ENCODE results near the gene ALKBH5.

Gene ALKBH5

GRCh38 chr17:18241229-18241871, 57.7 kb downstream of the ALKBH5 start:
- H3F3A ChIP-seq (ENCODE audit: control insufficient read depth, insufficient read depth) = no peaks in the 10 kb centered on the region
- H3K9me2 ChIP-seq (replicated peaks; ENCODE audit: control insufficient read depth, low read length) = no peaks in the 10 kb centered on the region
- no peaks in the 10 kb centered on the region for H3K79me2 ChIP-seq (ENCODE audit: control insufficient read depth, low read length)
- no peaks in the 10 kb centered on the region for H4K20me1 ChIP-seq (ENCODE audit: control insufficient read depth, insufficient read depth, low read depth, low read length)
- TF ChIP-seq CTCF (IDR thresholded peaks at IDR 0.05; ENCODE audit: low read depth, low read length, poor library complexity, severe bottlenecking) (no peak), EZH2phosphoT487 (IDR thresholded peaks at IDR 0.05; ENCODE audit: borderline replicate concordance, low read length) (no peak)
- H3K27ac ChIP-seq (ENCODE audit: low read depth, low read length) = no peak overlapping the region
- H3K27me3 ChIP-seq (ENCODE audit: control insufficient read depth, low read length) = no peaks in the 10 kb centered on the region
- H3K9me3 ChIP-seq (ENCODE audit: control insufficient read depth, insufficient read depth, low read length) = no peaks in the 10 kb centered on the region
- H3K4me2 ChIP-seq (ENCODE audit: low read length) = no peak overlapping the region
- no peaks in the 10 kb centered on the region for H3K4me1 ChIP-seq (ENCODE audit: control insufficient read depth, low read length)
- H3K36me3 ChIP-seq (ENCODE audit: control insufficient read depth, low read length) = peaks cover 19% of the 10 kb centered on the region
- H3K4me3 ChIP-seq (ENCODE audit: low read length) = no peak overlapping the region

- H3K4me2 ChIP-seq (ENCODE audit: low read length) = no peak overlapping the region
- H3K4me3 ChIP-seq (ENCODE audit: low read length) = no peak overlapping the region
- H3K36me3 ChIP-seq (ENCODE audit: control insufficient read depth, low read length) = peaks cover 43% of the 10 kb centered on the region
- peaks cover 3% of the 10 kb centered on the region; the same call in 1 of the 2 replicates for H3K4me1 ChIP-seq (ENCODE audit: control insufficient read depth, low read length)
- no peaks in the 10 kb centered on the region for H3K79me2 ChIP-seq (ENCODE audit: control insufficient read depth, low read length)
- H3K27ac ChIP-seq (ENCODE audit: low read depth, low read length) = no peak overlapping the region
- H3K27me3 ChIP-seq (ENCODE audit: control insufficient read depth, low read length) = no peaks in the 10 kb centered on the region
- H3F3A ChIP-seq (ENCODE audit: control insufficient read depth, insufficient read depth) = peaks cover 5% of the 10 kb centered on the region; the same call in 1 of the 2 replicates
- H3K9me3 ChIP-seq (ENCODE audit: control insufficient read depth, insufficient read depth, low read length) = no peaks in the 10 kb centered on the region
- TF ChIP-seq EZH2phosphoT487 (IDR thresholded peaks at IDR 0.05; ENCODE audit: borderline replicate concordance, low read length) = no peak
- no peak for TF ChIP-seq CTCF (IDR thresholded peaks at IDR 0.05; ENCODE audit: low read depth, low read length, poor library complexity, severe bottlenecking)
- no peaks in the 10 kb centered on the region for H4K20me1 ChIP-seq (ENCODE audit: control insufficient read depth, insufficient read depth, low read depth, low read length)
- H3K9me2 ChIP-seq (replicated peaks; ENCODE audit: control insufficient read depth, low read length) = no peaks in the 10 kb centered on the region
Measured at GRCh38 chr17:18245038-18245776, 61.6 kb downstream of the ALKBH5 start.

- no peak overlapping the region for H3K27ac ChIP-seq (ENCODE audit: low read depth, low read length)
- H3K9me3 ChIP-seq (ENCODE audit: control insufficient read depth, insufficient read depth, low read length) = no peaks in the 10 kb centered on the region
- peaks cover 46% of the 10 kb centered on the region for H3K36me3 ChIP-seq (ENCODE audit: control insufficient read depth, low read length)
- no peaks in the 10 kb centered on the region for H3K27me3 ChIP-seq (ENCODE audit: control insufficient read depth, low read length)
- no peaks in the 10 kb centered on the region for H3K79me2 ChIP-seq (ENCODE audit: control insufficient read depth, low read length)
- H3K4me1 ChIP-seq (ENCODE audit: control insufficient read depth, low read length) = peaks cover 3% of the 10 kb centered on the region; the same call in 1 of the 2 replicates
- no peaks in the 10 kb centered on the region for H3K9me2 ChIP-seq (replicated peaks; ENCODE audit: control insufficient read depth, low read length)
- peaks cover 5% of the 10 kb centered on the region; the same call in 1 of the 2 replicates for H3F3A ChIP-seq (ENCODE audit: control insufficient read depth, insufficient read depth)
- TF ChIP-seq CTCF (IDR thresholded peaks at IDR 0.05; ENCODE audit: low read depth, low read length, poor library complexity, severe bottlenecking) (no peak), EZH2phosphoT487 (IDR thresholded peaks at IDR 0.05; ENCODE audit: borderline replicate concordance, low read length) (no peak)
- no peak overlapping the region for H3K4me3 ChIP-seq (ENCODE audit: low read length)
- H4K20me1 ChIP-seq (ENCODE audit: control insufficient read depth, insufficient read depth, low read depth, low read length) = no peaks in the 10 kb centered on the region
- no peak overlapping the region for H3K4me2 ChIP-seq (ENCODE audit: low read length)
Measured at GRCh38 chr17:18246109-18246725, 62.6 kb downstream of the ALKBH5 start.
